Measurements from ENCODE around the gene PCBP3.

PCBP3 gene

GRCh38 chr21:45727390-45727789 lies 83.9 kb downstream of the PCBP3 start:
- H3K27ac ChIP-seq (ENCODE audit: low read depth, low read length) = no peak overlapping the region
- no peak for TF ChIP-seq EZH2phosphoT487 (conservative IDR thresholded peaks at IDR 0.05; ENCODE audit: low read length)
- TF ChIP-seq CTCF (IDR thresholded peaks at IDR 0.05; ENCODE audit: insufficient read depth, low read length, poor library complexity, severe bottlenecking) = no peak

GRCh38 chr21:45735259-45736000 lies 91.9 kb downstream of the PCBP3 start:
- H4K20me1 ChIP-seq (ENCODE audit: low read depth, low read length) = no peaks in the 10 kb centered on the region
- H3K27ac ChIP-seq (ENCODE audit: low read depth, low read length) = no peak overlapping the region
- no peaks in the 10 kb centered on the region for H3K9me2 ChIP-seq (replicated peaks; ENCODE audit: insufficient read depth, low read length)
- TF ChIP-seq CTCF (IDR thresholded peaks at IDR 0.05; ENCODE audit: insufficient read depth, low read length, poor library complexity, severe bottlenecking) (no peak), EZH2phosphoT487 (conservative IDR thresholded peaks at IDR 0.05; ENCODE audit: low read length) (no peak)
- H3K4me3 ChIP-seq (ENCODE audit: insufficient read depth, low read length, poor library complexity, severe bottlenecking) = no peak overlapping the region
- H2AFZ ChIP-seq (ENCODE audit: low read depth, low read length, severe bottlenecking) = no peak overlapping the region
- no peaks in the 10 kb centered on the region for H3K27me3 ChIP-seq (ENCODE audit: low read length)
- H3K4me2 ChIP-seq (ENCODE audit: low read depth, low read length, poor library complexity, severe bottlenecking) = no peak overlapping the region
- no peak overlapping the region for H3K9ac ChIP-seq (ENCODE audit: low read length)
- H3K79me2 ChIP-seq (ENCODE audit: insufficient read depth, low read length) = no peaks in the 10 kb centered on the region
- no peaks in the 10 kb centered on the region for H3F3A ChIP-seq (ENCODE audit: insufficient read depth)
- no peaks in the 10 kb centered on the region for H3K9me3 ChIP-seq (ENCODE audit: insufficient read depth, low read length)
- H3K36me3 ChIP-seq (ENCODE audit: low read length) = no peaks in the 10 kb centered on the region

More at GRCh38 chr21:45727390-45727789, 83.9 kb downstream of the PCBP3 start:
- Histone ChIP-seq H3K4me2 (ENCODE audit: low read depth, low read length, poor library complexity, severe bottlenecking) (no peak overlapping the region), H3F3A (ENCODE audit: insufficient read depth) (no peaks in the 10 kb centered on the region), H3K4me3 (ENCODE audit: insufficient read depth, low read length, poor library complexity, severe bottlenecking) (no peak overlapping the region), H3K9me2 (replicated peaks; ENCODE audit: insufficient read depth, low read length) (no peaks in the 10 kb centered on the region), H3K79me2 (ENCODE audit: insufficient read depth, low read length) (no peaks in the 10 kb centered on the region), H3K9me3 (ENCODE audit: insufficient read depth, low read length) (no peaks in the 10 kb centered on the region), H4K20me1 (ENCODE audit: low read depth, low read length) (no peaks in the 10 kb centered on the region), H2AFZ (ENCODE audit: low read depth, low read length, severe bottlenecking) (no peak overlapping the region), H3K27me3 (ENCODE audit: low read length) (no peaks in the 10 kb centered on the region), H3K9ac (ENCODE audit: low read length) (no peak overlapping the region), H3K36me3 (ENCODE audit: low read length) (no peaks in the 10 kb centered on the region)

GRCh38 chr21:45736042-45736689 lies 92.6 kb downstream of the PCBP3 start:
- no peak overlapping the region for H3K4me3 ChIP-seq (ENCODE audit: insufficient read depth, low read length, poor library complexity, severe bottlenecking)
- H3K9ac ChIP-seq (ENCODE audit: low read length) = no peak overlapping the region
- H3K9me2 ChIP-seq (replicated peaks; ENCODE audit: insufficient read depth, low read length) = no peaks in the 10 kb centered on the region
- no peaks in the 10 kb centered on the region for H3K9me3 ChIP-seq (ENCODE audit: insufficient read depth, low read length)
- H3K4me2 ChIP-seq (ENCODE audit: low read depth, low read length, poor library complexity, severe bottlenecking) = no peak overlapping the region
- no peaks in the 10 kb centered on the region for H4K20me1 ChIP-seq (ENCODE audit: low read depth, low read length)
- H3K79me2 ChIP-seq (ENCODE audit: insufficient read depth, low read length) = no peaks in the 10 kb centered on the region
- H3F3A ChIP-seq (ENCODE audit: insufficient read depth) = no peaks in the 10 kb centered on the region
- no peak for TF ChIP-seq EZH2phosphoT487 (conservative IDR thresholded peaks at IDR 0.05; ENCODE audit: low read length)
- TF ChIP-seq CTCF (IDR thresholded peaks at IDR 0.05; ENCODE audit: insufficient read depth, low read length, poor library complexity, severe bottlenecking) = no peak
- H3K27me3 ChIP-seq (ENCODE audit: low read length) = no peaks in the 10 kb centered on the region
- H3K36me3 ChIP-seq (ENCODE audit: low read length) = no peaks in the 10 kb centered on the region
- no peak overlapping the region for H3K27ac ChIP-seq (ENCODE audit: low read depth, low read length)
- H2AFZ ChIP-seq (ENCODE audit: low read depth, low read length, severe bottlenecking) = no peak overlapping the region

All from SU-DHL-6 (cell line).